ENCODE measurements around the gene ADGRB3.

The ADGRB3 gene

GRCh38 chr6:69122407-69122773, 487.3 kb downstream of the ADGRB3 start:
- DNase-seq (ENCODE audit: low spot score), result no peak

GRCh38 chr6:69128411-69128810, 493.3 kb downstream of the ADGRB3 start:
- no peak for DNase-seq (ENCODE audit: low spot score)

- DNase-seq (ENCODE audit: low spot score), result no peak
Observed at GRCh38 chr6:69129046-69129445, 494.0 kb downstream of the ADGRB3 start.

DNA sequence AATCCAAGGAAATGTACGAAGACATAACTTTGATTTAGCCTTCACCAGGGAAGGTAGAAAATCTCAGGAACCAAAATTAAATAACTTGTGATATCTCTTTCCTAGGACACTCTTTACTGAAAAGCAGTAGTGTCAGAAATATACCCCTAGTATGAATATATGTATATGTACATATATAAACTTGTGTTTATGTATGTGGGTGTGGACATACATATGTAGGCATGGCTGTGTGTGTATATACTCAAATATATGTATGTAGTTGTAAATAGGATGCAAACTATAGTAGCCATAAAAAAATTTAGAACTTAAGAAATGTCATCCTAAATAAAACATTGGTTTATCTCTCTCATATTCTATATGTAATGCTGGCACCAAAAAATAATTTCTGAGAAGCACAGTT, 500.8 kb downstream of the ADGRB3 start:
- no peak for DNase-seq (ENCODE audit: low spot score)

DNA sequence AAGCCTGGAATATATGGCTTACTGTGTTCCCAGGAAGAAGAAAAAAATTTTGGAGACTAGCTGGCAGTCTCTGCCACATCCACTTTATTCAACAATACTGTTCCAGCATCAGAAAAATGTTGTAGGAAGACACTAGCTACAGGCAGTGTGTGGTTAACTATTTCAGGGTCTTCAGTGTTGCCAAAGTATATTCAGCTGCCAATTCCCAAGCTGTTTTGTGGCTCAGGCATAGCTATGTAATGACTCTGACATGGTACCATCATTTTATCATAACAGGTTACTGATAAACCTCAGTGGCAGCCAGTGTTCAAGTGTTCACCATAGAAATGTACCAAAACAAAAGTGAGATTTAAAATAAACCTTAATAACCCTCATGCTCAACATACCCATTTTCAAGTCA, 503.1 kb downstream of the ADGRB3 start:
- DNase-seq (ENCODE audit: low spot score), result no peak

GRCh38 chr6:69138893-69139494, 503.9 kb downstream of the ADGRB3 start:
- DNase-seq (ENCODE audit: low spot score), result no peak

DNA sequence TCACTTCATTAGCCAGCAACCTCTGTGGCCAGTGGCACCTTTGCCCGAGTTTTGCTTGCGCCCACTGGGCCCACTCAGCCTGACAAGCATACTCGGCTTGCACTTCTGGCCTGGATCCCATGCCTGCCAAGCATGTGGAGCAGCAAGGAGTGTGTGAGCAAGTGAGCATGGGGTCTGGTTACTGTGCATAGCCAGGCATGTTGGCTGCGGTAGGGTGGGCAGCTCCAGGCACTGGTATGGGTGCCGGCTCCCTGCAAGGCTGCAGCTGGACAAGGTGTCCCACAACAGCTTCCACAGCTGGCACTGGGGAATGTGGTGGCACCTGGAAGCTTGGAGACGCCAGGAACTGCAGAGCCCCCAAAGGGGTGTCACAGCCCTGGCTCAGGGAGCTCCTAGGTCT, 510.0 kb downstream of the ADGRB3 start:
- DNase-seq (ENCODE audit: low spot score), result no peak

GRCh38 chr6:69146385-69146784, 511.3 kb downstream of the ADGRB3 start:
- DNase-seq (ENCODE audit: low spot score), result no peak

DNA sequence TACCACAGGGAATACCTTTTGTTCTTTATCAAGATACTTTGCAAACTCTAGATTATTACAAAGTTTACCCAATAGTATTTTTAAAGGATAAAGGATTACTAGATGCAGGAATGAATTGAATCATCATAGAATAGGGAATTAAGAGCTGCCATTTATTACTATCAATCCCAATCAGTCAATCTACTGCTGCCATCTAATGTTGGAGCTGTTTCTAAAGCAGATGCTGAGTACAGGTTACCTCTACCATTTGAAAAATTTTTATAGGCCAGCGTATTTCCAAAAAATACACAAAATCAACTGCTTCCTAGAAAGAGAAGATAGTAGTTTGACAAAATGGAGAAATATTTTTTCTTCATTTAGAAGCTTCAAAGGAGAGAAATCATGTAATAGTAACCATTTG, 520.4 kb downstream of the ADGRB3 start:
- DNase-seq (ENCODE audit: low spot score), result no peak

DNA sequence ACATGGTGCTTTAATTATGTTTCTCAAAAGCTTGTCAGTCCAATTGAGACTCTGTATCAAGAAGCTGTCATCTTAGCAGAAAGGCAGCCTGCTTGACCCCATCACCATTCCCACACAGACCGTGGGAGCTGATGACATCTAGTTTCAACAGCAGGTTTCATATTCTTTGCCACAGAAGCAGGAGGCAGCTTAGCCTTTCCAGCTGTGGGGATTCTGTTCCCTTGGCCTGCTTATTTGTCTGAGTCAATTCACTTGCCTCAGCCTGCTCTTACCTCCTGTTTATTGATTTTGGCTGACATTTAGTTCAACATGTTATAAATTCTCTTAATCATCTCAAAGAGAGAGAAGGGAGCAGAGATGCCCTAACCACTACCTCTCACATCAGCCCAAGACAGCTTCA, 527.7 kb downstream of the ADGRB3 start:
- no peak for DNase-seq (ENCODE audit: low spot score)

GRCh38 chr6:69164564-69165229, 529.6 kb downstream of the ADGRB3 start:
- no peak for DNase-seq (ENCODE audit: low spot score)

GRCh38 chr6:69179681-69180080, 544.6 kb downstream of the ADGRB3 start:
- no peak for DNase-seq (ENCODE audit: low spot score)

GRCh38 chr6:69180361-69181067, 545.4 kb downstream of the ADGRB3 start:
- no peak for DNase-seq (ENCODE audit: low spot score)

GRCh38 chr6:69181964-69182363, 546.9 kb downstream of the ADGRB3 start:
- DNase-seq (ENCODE audit: low spot score), result no peak

DNA sequence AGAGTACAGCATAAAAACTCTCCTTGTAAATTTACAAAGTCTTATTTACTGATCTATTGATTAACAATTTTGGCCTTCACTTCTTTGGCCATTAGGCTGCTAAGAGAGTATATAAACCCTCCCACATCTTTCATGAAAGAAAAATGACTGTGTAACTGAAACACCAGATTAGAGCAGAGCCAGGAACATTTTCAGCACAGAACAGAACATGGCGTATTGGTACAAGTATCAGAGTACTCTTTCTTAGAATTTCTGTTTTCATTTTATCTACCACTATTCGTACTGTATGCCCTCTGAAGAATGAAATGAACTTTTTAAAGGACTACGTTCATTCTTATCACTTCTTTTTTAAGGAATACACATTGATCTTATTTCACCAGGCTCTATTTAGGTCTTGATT, 550.2 kb downstream of the ADGRB3 start:
- no peak for DNase-seq (ENCODE audit: low spot score)

GRCh38 chr6:69202768-69203167, 567.7 kb downstream of the ADGRB3 start:
- no peak for DNase-seq (ENCODE audit: low spot score)

- no peak for DNase-seq (ENCODE audit: low spot score)
Observed at GRCh38 chr6:69216127-69216526, 581.0 kb downstream of the ADGRB3 start.

- DNase-seq (ENCODE audit: low spot score), result no peak
Observed at GRCh38 chr6:69217343-69217742, 582.3 kb downstream of the ADGRB3 start.

- no peak for DNase-seq (ENCODE audit: low spot score)
Observed at GRCh38 chr6:69220375-69220774, 585.3 kb downstream of the ADGRB3 start.

- no peak for DNase-seq (ENCODE audit: low spot score)
Observed at GRCh38 chr6:69232008-69232407, 596.9 kb downstream of the ADGRB3 start.

DNA sequence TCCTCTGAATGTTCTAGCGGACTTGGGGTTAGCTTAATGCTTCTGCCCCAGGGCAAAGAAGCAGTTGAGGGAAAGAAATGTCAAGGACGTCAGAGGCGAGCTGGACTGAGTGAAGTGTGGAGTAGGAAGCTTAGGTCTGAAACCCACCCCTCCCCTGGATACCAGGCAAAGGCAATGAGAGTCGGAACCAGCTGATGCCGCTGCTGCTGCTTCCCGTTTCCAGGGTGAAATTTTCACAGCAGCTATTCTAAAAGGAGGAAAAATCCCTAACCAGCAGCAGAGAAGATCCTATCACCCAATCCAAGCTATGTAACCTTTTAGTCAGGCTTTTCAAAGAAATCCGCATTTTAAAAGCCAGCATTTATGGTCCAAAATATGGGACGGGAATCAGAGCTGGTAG, 597.4 kb downstream of the ADGRB3 start:
- DNase-seq (ENCODE audit: low spot score), result no peak

- peak; percentile 34 for DNase-seq (ENCODE audit: low spot score)
Observed at GRCh38 chr6:69232911-69233448, 597.9 kb downstream of the ADGRB3 start.

- DNase-seq (ENCODE audit: low spot score), result no peak
Observed at GRCh38 chr6:69238067-69238466, 603.0 kb downstream of the ADGRB3 start.
